ENCODE results near the gene NEDD9.

- TF ChIP-seq CEBPB (IDR thresholded peaks at IDR 0.05; ENCODE audit: low read depth, low read length) (no peak), CTCF (conservative IDR thresholded peaks at IDR 0.05; ENCODE audit: low read depth, low read length) (no peak), NFE2L2 (IDR thresholded peaks at IDR 0.05; ENCODE audit: low read depth, low read length) (no peak), MAZ (IDR thresholded peaks at IDR 0.05; ENCODE audit: borderline replicate concordance, low read depth, low read length) (no peak), POLR2A (IDR thresholded peaks at IDR 0.05; ENCODE audit: low read depth, low read length) (no peak), RCOR1 (IDR thresholded peaks at IDR 0.05; ENCODE audit: insufficient replicate concordance, low read length) (no peak), USF2 (IDR thresholded peaks at IDR 0.05; ENCODE audit: low read depth, low read length) (no peak), ELK1 (IDR thresholded peaks at IDR 0.05; ENCODE audit: borderline replicate concordance, low read depth, low read length) (no peak), RAD21 (IDR thresholded peaks at IDR 0.05; ENCODE audit: low read length) (no peak), MAFK (IDR thresholded peaks at IDR 0.05; ENCODE audit: low read depth, low read length) (no peak)
Observed at GRCh38 chr6:11201015-11201414, 31.5 kb downstream of the NEDD9 start.

Data from IMR-90 (cell line).